PFSK-1 (cell line): Measurements from ENCODE around the gene ARHGEF12.

Experiments used
- POLR2AphosphoS5 ChIP-seq: IDR thresholded peaks from 2 replicates; pipeline ENCODE4 v1.6.1; 2012; ENCODE audit warnings: low read depth, mild to moderate bottlenecking, control low read depth, low read length, moderate library complexity
- SIN3A ChIP-seq: IDR thresholded peaks from 2 replicates; pipeline ENCODE4 v1.6.1; 2012; ENCODE audit warnings: mild to moderate bottlenecking, low read length, moderate library complexity, borderline replicate concordance; ENCODE audit not compliant: insufficient read depth
- TAF1 ChIP-seq: IDR thresholded peaks from 2 replicates; pipeline ENCODE4 v1.6.1; 2012; ENCODE audit warnings: low read length, control low read depth, borderline replicate concordance; ENCODE audit not compliant: insufficient read depth
- TF ChIP-seq, protein P1 (sequence below), 2 experiments: IDR thresholded peaks; 2 replicates each; pipeline versions ENCODE4 v1.6.1 to v1.8.0; 2011 to 2012; ENCODE audit warnings: low read depth in 2 of 2, low read length in 2 of 2, control low read depth in 1 of 2, inconsistent platforms in 1 of 2, mild to moderate bottlenecking in 1 of 2, moderate library complexity in 1 of 2; ENCODE audit not compliant: insufficient read depth in 1 of 2

GRCh38 chr11:120334332-120334731 is 1.9 kb upstream of the ARHGEF12 start:
- no peak for TF ChIP-seq TAF1
- TF ChIP-seq POLR2AphosphoS5 = no peak
- TF ChIP-seq SIN3A = no peak
- TF ChIP-seq, protein P1, sequence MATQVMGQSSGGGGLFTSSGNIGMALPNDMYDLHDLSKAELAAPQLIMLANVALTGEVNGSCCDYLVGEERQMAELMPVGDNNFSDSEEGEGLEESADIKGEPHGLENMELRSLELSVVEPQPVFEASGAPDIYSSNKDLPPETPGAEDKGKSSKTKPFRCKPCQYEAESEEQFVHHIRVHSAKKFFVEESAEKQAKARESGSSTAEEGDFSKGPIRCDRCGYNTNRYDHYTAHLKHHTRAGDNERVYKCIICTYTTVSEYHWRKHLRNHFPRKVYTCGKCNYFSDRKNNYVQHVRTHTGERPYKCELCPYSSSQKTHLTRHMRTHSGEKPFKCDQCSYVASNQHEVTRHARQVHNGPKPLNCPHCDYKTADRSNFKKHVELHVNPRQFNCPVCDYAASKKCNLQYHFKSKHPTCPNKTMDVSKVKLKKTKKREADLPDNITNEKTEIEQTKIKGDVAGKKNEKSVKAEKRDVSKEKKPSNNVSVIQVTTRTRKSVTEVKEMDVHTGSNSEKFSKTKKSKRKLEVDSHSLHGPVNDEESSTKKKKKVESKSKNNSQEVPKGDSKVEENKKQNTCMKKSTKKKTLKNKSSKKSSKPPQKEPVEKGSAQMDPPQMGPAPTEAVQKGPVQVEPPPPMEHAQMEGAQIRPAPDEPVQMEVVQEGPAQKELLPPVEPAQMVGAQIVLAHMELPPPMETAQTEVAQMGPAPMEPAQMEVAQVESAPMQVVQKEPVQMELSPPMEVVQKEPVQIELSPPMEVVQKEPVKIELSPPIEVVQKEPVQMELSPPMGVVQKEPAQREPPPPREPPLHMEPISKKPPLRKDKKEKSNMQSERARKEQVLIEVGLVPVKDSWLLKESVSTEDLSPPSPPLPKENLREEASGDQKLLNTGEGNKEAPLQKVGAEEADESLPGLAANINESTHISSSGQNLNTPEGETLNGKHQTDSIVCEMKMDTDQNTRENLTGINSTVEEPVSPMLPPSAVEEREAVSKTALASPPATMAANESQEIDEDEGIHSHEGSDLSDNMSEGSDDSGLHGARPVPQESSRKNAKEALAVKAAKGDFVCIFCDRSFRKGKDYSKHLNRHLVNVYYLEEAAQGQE (IDR thresholded peaks at IDR 0.05; ENCODE audit: insufficient read depth in 1 of 2, low read depth in 2 of 2, low read length in 2 of 2) = no peak
